Peyer's patch (tissue), 4 donors: ENCODE results near the gene COL20A1.

Experiments used
- CTCF ChIP-seq, 6 experiments: fragments of 450-650 bp in 4 of 6; fragments of 200-600 bp in 2 of 6; sonication (generic) in 1 of 6; IDR thresholded peaks; one replicate each; pipeline ENCODE4 v1.5.1; 2017 to 2019; ENCODE audit warnings: antibody characterized with exemption in 6 of 6, mild to moderate bottlenecking in 3 of 6, moderate library complexity in 1 of 6
- POLR2A ChIP-seq, 2 donors: fragments of 450-650 bp; IDR thresholded peaks; one replicate each; pipeline ENCODE4 v1.5.1; 2017; ENCODE audit warnings: antibody characterized with exemption in 2 of 2, mild to moderate bottlenecking in 2 of 2, moderate library complexity in 2 of 2

- no peak for TF ChIP-seq CTCF (IDR thresholded peaks at IDR 0.05)
- no peak for TF ChIP-seq POLR2A (IDR thresholded peaks at IDR 0.05)
These were observed 18.9 kb downstream of the COL20A1 start for GRCh38 chr20:63311833-63312243.
